Upper lobe of left lung (tissue), 4 donors: ENCODE data around the gene TTC12.

Experiments used
- CTCF ChIP-seq, 6 experiments: fragments of 450-650 bp in 4 of 6; fragments of 200-600 bp in 2 of 6; sonication (generic) in 2 of 6; IDR thresholded peaks; one replicate each; pipeline ENCODE4 v1.5.1; 2016 to 2019; ENCODE audit warnings: antibody characterized with exemption in 6 of 6
- EP300 ChIP-seq, 4 donors: sonication (generic); formaldehyde crosslinking; IDR thresholded peaks; one replicate each; pipeline ENCODE4 v1.5.1; 2017; ENCODE audit warnings: antibody characterized with exemption in 4 of 4, control low read depth in 2 of 4
- POLR2A ChIP-seq, 4 donors: fragments of 450-650 bp; IDR thresholded peaks; one replicate each; pipeline ENCODE4 v1.5.1; 2016 to 2017; ENCODE audit warnings: antibody characterized with exemption in 4 of 4, mild to moderate bottlenecking in 2 of 4
- POLR2AphosphoS5 ChIP-seq, 2 donors: sonication (generic); formaldehyde crosslinking; IDR thresholded peaks; one replicate each; pipeline ENCODE4 v1.5.1; 2017; ENCODE audit warnings: antibody characterized with exemption in 2 of 2

- TF ChIP-seq POLR2A (IDR thresholded peaks at IDR 0.05) (no peak), EP300 (IDR thresholded peaks at IDR 0.05) (no peak), POLR2AphosphoS5 (IDR thresholded peaks at IDR 0.05) (no peak), CTCF (IDR thresholded peaks at IDR 0.05) (no peak)
Observed at GRCh38 chr11:113272927-113273615, 41.3 kb upstream of the TTC12 start.
